Left lung (tissue), 10 donors: Measurements from ENCODE around the gene GNAL. TPM values are rescaled to one million over a fixed set of nuclear protein-coding genes. Genes with fewer than 3 reads are reported as not detected.

Experiments used
- ATAC-seq: fragments of 200-7000 bp; cut with Tn5 transposase; one replicate; pipeline ENCODE4 v1.9.1; 2020; ENCODE audit warnings: moderate library complexity
- DNase-seq, 4 donors: peaks; one replicate each; pipeline ENCODE4 v3.0.0-alpha.2; 2013 to 2020
- H3K27ac ChIP-seq, 2 donors: fragments of 200-600 bp; sonication (generic) in 1 of 2; one replicate each; pipeline versions ENCODE4 v1.5.0 to v1.8.0; 2020 to 2021
- H3K27me3 ChIP-seq, 2 donors: fragments of 200-600 bp; sonication (generic) in 1 of 2; one replicate each; pipeline versions ENCODE4 v1.5.0 to v1.8.0; 2020 to 2021
- H3K36me3 ChIP-seq, 2 donors: fragments of 200-600 bp; sonication (generic) in 1 of 2; one replicate each; pipeline versions ENCODE4 v1.5.0 to v1.8.0; 2020 to 2021
- H3K4me1 ChIP-seq, 2 donors: fragments of 200-600 bp; one replicate each; pipeline ENCODE4 v1.8.0; 2021
- H3K4me3 ChIP-seq, 2 donors: fragments of 200-600 bp; sonication (generic) in 1 of 2; one replicate each; pipeline versions ENCODE4 v1.5.0 to v1.8.0; 2020 to 2021; ENCODE audit warnings: mild to moderate bottlenecking in 1 of 2
- H3K9me3 ChIP-seq, 2 donors: fragments of 200-600 bp; sonication (generic) in 1 of 2; one replicate each; pipeline versions ENCODE4 v1.5.0 to v1.8.0; 2020 to 2021
- intact Hi-C, 2 donors: fragments of 100-400 bp; cut with DNase I; formaldehyde crosslinking; loops; one replicate each; pipeline versions ENCODE4 v1.11.2 to v1.14.2; 2022
- polyA plus RNA-seq, 6 donors: library from polyadenylated mRNA; unstranded; fragments of 120-200 nt; gene quantifications; one replicate each; pipeline ENCODE4 v1.2.1, GENCODE V29; 2013; ENCODE audit not compliant: insufficient read length in 6 of 6
- total RNA-seq, 2 donors: library from RNA; stranded (reverse); fragmentation: NEBNext Ultra II Directional; extraction: Animal tissue kit (Norgen Biotek cat#: 25700); gene quantifications; one replicate each; pipeline ENCODE4 v1.2.1, GENCODE V29; 2021
- TF ChIP-seq, protein P1 (sequence below), 2 donors: fragments of 200-600 bp; sonication (generic) in 1 of 2; IDR thresholded peaks; one replicate each; pipeline versions ENCODE4 v1.5.0 to v1.8.0; 2021; ENCODE audit warnings: antibody characterized with exemption in 2 of 2
- donor health status: DM: no; HTN: yes; CAD: no.
- donor health status: DM: no; HTN: no; CAD: no.

GNAL gene
- total and polyA plus RNA-seq, 8 donors, result 1.8 to 5.7 (median 2.8) TPM

DNA sequence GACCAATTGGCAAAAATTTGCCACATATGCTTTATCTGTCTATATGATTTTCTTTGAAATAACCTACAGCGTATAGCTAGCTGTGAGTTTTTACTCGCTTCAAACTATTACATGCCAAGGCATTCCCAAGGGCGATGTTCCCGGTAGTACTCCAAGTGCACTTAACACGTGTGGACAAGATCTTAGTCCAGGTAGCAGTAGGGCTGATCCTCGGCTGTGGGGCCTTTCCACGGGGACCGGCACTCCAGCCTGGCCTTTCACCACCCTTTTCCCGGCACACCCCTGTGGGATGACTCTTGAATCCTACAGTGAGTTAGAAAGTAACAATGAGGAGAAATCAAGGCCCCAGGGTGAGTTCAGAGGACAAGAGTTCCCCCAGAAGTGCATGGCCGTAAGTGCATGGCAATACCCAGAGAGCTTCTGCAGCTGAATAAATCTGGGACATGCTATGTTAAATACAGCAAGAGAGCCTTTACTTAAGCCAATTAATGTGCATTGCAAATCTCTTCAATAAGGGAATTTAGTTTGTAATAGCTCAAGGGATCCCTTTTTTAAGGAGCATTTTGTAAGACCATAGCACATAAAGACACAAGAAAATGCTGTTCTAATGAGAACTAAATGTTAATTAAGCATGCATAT, 188.6 kb downstream of the GNAL start:
- Histone ChIP-seq H3K9me3 (no peaks in the 10 kb centered on the region), H3K27ac (no peak overlapping the region), H3K27me3 (no peaks in the 10 kb centered on the region), H3K36me3 (peaks cover 0 to 12% of the 10 kb centered on the region in 2 donors), H3K4me1 (peaks cover 2 to 13% of the 10 kb centered on the region in 2 donors), H3K4me3 (no peak overlapping the region)
- ATAC-seq, result peak; percentile 74
- no peak for DNase-seq
- intact Hi-C loops, result no loop called here
- TF ChIP-seq, protein P1, sequence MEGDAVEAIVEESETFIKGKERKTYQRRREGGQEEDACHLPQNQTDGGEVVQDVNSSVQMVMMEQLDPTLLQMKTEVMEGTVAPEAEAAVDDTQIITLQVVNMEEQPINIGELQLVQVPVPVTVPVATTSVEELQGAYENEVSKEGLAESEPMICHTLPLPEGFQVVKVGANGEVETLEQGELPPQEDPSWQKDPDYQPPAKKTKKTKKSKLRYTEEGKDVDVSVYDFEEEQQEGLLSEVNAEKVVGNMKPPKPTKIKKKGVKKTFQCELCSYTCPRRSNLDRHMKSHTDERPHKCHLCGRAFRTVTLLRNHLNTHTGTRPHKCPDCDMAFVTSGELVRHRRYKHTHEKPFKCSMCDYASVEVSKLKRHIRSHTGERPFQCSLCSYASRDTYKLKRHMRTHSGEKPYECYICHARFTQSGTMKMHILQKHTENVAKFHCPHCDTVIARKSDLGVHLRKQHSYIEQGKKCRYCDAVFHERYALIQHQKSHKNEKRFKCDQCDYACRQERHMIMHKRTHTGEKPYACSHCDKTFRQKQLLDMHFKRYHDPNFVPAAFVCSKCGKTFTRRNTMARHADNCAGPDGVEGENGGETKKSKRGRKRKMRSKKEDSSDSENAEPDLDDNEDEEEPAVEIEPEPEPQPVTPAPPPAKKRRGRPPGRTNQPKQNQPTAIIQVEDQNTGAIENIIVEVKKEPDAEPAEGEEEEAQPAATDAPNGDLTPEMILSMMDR (IDR thresholded peaks at IDR 0.05), result no peak

DNA sequence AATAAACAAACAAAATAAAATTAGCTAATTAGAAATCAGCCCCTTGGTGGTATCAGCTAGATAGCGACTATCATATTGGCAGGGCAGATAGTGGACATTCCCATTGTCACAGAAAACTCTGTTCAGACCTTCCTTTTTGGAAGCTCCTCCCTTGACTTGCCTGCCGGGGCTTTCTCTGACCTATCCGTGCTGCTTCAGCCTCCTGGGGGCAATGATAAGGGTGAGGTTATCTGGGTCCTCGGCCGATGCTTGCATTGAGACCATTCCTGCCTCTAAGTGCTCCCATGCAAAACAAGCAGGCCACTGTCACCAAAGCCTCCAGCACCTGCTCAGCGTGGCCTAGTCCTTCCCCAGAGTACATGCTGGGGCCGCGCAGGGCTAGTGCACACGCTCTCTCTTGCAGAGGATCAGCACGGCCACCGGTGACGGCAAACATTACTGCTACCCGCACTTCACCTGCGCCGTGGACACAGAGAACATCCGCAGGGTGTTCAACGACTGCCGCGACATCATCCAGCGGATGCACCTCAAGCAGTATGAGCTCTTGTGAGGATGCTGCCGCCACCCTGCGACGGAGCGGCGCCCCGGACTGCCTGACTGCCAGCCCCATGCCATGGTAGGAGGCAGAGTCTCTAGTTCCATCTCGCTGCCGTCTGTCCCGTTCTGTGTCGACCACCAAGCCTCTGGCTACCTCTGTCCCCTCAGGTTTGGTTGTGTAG, 191.7 kb downstream of the GNAL start:
- H3K9me3 ChIP-seq, result no peaks in the 10 kb centered on the region

DNA sequence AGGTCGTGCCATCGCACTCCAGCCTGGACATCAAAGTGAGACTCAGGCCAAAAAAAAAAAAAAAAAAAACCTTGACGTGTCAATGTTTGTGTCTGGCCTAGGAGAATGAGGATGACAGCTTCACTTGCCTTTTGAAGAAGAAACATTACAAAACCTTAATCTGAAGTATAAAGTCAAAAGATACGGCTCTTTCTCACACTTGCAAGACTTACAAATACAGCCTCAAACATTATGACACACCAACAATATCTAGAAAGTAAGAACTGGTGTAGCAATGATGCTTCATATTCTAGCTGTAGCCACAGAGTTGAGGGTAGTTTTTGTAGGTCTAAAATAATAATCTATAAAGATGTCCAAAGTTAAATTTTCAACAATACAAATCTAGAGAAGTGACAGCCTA, 193.6 kb downstream of the GNAL start:
- H3K27me3 ChIP-seq, result no peaks in the 10 kb centered on the region
- no peaks in the 10 kb centered on the region for H3K9me3 ChIP-seq
- no peak overlapping the region for H3K4me3 ChIP-seq
- H3K27ac ChIP-seq, result peak overlapping the region; percentile 47 to 80
- intact Hi-C loops, result no loop called here
- ATAC-seq (no peak), DNase-seq (no peak)
- peaks cover 2 to 39% of the 10 kb centered on the region in 2 donors for H3K4me1 ChIP-seq
- H3K36me3 ChIP-seq, result peaks cover 0 to 48% of the 10 kb centered on the region in 2 donors
- TF ChIP-seq, protein P1 (IDR thresholded peaks at IDR 0.05), result no peak

More for the DNA sequence above, 191.7 kb downstream of the GNAL start:
- Histone ChIP-seq H3K4me1 (peaks cover 2 to 39% of the 10 kb centered on the region in 2 donors), H3K36me3 (peaks cover 0 to 33% of the 10 kb centered on the region in 2 donors), H3K27me3 (no peaks in the 10 kb centered on the region), H3K27ac (no peak overlapping the region), H3K4me3 (no peak overlapping the region)
- TF ChIP-seq, protein P1 (IDR thresholded peaks at IDR 0.05), result no peak
- DNase-seq, result no peak
- ATAC-seq, result no peak
- intact Hi-C loops, result no loop called here

DNA sequence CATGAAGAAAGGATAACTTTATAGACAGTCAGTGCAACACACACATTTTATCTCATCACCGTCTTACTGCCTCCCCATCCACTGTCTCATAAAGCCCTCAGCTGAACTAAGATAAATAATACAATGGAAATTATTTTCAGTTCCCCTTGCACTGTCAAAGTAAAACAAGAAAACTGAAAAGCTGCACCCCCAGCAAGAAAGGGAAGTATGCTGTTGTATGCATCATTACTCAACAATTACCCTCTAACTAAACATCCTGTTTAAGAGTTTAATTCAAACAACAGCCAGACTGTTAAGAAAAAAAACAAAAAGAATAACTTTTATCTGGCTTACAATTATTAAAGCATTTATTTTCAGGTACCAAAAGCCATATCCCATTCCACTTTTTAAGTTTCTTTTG, 194.1 kb downstream of the GNAL start:
- H3K27ac ChIP-seq, result peak overlapping the region in 1 of 2 donors; percentile 80
- ATAC-seq (peak; percentile 17), DNase-seq (no peak)
- H3K27me3 ChIP-seq, result no peaks in the 10 kb centered on the region
- peaks cover 2 to 39% of the 10 kb centered on the region in 2 donors for H3K4me1 ChIP-seq
- intact Hi-C loops, result no loop called here
- no peak overlapping the region for H3K4me3 ChIP-seq
- peaks cover 0 to 51% of the 10 kb centered on the region in 2 donors for H3K36me3 ChIP-seq
- TF ChIP-seq, protein P1 (IDR thresholded peaks at IDR 0.05), result no peak
- no peaks in the 10 kb centered on the region for H3K9me3 ChIP-seq

DNA sequence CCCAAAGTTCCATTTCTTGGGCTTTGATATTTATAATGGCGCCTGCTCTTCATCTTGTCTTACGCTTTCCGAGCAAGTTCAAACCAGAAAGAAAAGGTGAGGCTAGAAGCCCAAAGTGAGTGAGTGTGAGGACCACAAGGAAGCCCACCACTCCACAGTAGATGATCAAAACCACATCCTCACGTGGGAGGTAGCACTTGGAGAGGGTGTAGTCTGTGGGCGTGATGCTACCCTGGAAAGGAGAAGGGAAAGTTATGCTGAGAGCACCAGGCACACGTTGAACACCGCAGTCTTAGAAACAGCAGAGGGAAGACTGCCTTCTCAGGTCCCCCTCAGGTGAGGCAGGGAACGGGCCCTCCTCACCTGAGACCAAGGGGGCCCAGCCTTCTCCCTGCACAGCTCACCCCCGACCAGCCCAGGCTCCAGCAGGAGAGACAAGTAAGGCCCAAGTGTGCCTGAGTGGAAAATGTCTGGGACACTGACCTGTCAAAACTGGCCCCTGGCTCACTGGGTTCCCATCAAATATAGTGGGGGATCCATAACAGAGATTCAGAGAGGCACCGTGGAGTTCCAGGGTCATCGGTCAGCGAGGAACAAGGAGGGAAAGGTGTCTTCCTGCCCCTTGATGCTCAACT, 195.4 kb downstream of the GNAL start:
- TF ChIP-seq, protein P1 (IDR thresholded peaks at IDR 0.05), result no peak
- ATAC-seq (no peak), DNase-seq (no peak)
- no peak overlapping the region for H3K4me3 ChIP-seq
- intact Hi-C loops, result no loop called here
- H3K4me1 ChIP-seq, result peaks cover 2 to 39% of the 10 kb centered on the region in 2 donors
- H3K36me3 ChIP-seq, result peaks cover 0 to 65% of the 10 kb centered on the region in 2 donors
- no peaks in the 10 kb centered on the region for H3K9me3 ChIP-seq
- peak overlapping the region in 1 of 2 donors; percentile 80 for H3K27ac ChIP-seq
- H3K27me3 ChIP-seq, result no peaks in the 10 kb centered on the region
